ENCODE results near the gene PHKB.

GRCh38 chr16:47734987-47735594 is 274.0 kb downstream of the PHKB start:
- TF ChIP-seq REST (IDR thresholded peaks at IDR 0.05; ENCODE audit: borderline replicate concordance) (no peak), CTCF (IDR thresholded peaks at IDR 0.05; ENCODE audit: poor library complexity, severe bottlenecking) (no peak), SMC3 (conservative IDR thresholded peaks at IDR 0.05; ENCODE audit: poor library complexity) (no peak), RAD21 (conservative IDR thresholded peaks at IDR 0.05) (no peak), EZH2 (IDR thresholded peaks at IDR 0.05; ENCODE audit: borderline replicate concordance, insufficient read depth, low read length, poor library complexity, severe bottlenecking) (no peak)
